Natural killer cell treated with Interleukin-12 subunit alpha and Interleukin-12 subunit beta and Interleukin-15 and Interleukin-18, amount 100 ng/mL, for 72 hours (primary cell): ENCODE results near the gene HOXA7. TPM values are rescaled to one million over a fixed set of nuclear protein-coding genes. Genes with fewer than 3 reads are reported as not detected.

Experiments used
- ATAC-seq, 2 donors: fragments of 150-1000 bp; cut with Tn5 transposase in 1 of 2; sonication (Bioruptor Pico), chemical (Tn5 transposase) in 1 of 2; 2 replicates each; pipeline ENCODE4 v1.10.0; 2021
- DNase-seq: peaks from one replicate; pipeline ENCODE4 v3.0.0; 2022; ENCODE audit warnings: low spot score
- H3K27ac Mint-ChIP-seq, 2 donors: 1 replicate in 1 of 2; 2 replicates in 1 of 2; pipeline ENCODE4 v1.8.0; 2022; ENCODE audit warnings: mixed read lengths in 2 of 2, mild to moderate bottlenecking in 1 of 2, moderate library complexity in 1 of 2
- H3K27me3 Mint-ChIP-seq, 2 donors: 1 replicate in 1 of 2; 2 replicates in 1 of 2; pipeline ENCODE4 v1.8.0; 2022; ENCODE audit warnings: mixed read lengths in 2 of 2
- H3K36me3 Mint-ChIP-seq: one replicate; pipeline ENCODE4 v1.8.0; 2022; ENCODE audit warnings: mixed read lengths
- H3K4me1 Mint-ChIP-seq, 2 donors: 1 replicate in 1 of 2; 2 replicates in 1 of 2; pipeline ENCODE4 v1.8.0; 2022; ENCODE audit warnings: low read depth in 2 of 2, mixed read lengths in 2 of 2, mild to moderate bottlenecking in 1 of 2
- H3K4me3 Mint-ChIP-seq: one replicate; pipeline ENCODE4 v1.8.0; 2022; ENCODE audit warnings: mixed read lengths
- H3K9me3 Mint-ChIP-seq: 2 replicates; pipeline ENCODE4 v1.8.0; 2022; ENCODE audit warnings: mixed read lengths
- total RNA-seq, 2 donors: library from RNA; stranded (reverse); gene quantifications; one replicate each; pipeline ENCODE4 v1.2.3, GENCODE V29; 2022

Gene HOXA7
- total RNA-seq, 2 donors from 2014 or later = 0.20 TPM; not detected in 1

GRCh38 chr7:27164367-27165088 is 8.1 kb upstream of the HOXA7 start:
- H3K27ac Mint-ChIP-seq = no peak overlapping the region
- H3K4me1 Mint-ChIP-seq = peaks cover 32% of the 10 kb centered on the region in 2 donors
- ATAC-seq (peak in 1 of 2 donors; percentile 4), DNase-seq (peak; percentile 56)
- H3K36me3 Mint-ChIP-seq = peaks cover 6% of the 10 kb centered on the region
- peaks cover 49 to 52% of the 10 kb centered on the region in 2 donors for H3K27me3 Mint-ChIP-seq
- H3K4me3 Mint-ChIP-seq = peak overlapping the region; percentile 71
- H3K9me3 Mint-ChIP-seq = no peaks in the 10 kb centered on the region

GRCh38 chr7:27164045-27164366 is 7.5 kb upstream of the HOXA7 start:
- H3K27ac Mint-ChIP-seq = no peak overlapping the region
- H3K36me3 Mint-ChIP-seq = peaks cover 6% of the 10 kb centered on the region
- ATAC-seq (no peak), DNase-seq (no peak)
- peak overlapping the region; percentile 71 for H3K4me3 Mint-ChIP-seq
- peaks cover 53 to 55% of the 10 kb centered on the region in 2 donors for H3K27me3 Mint-ChIP-seq
- H3K9me3 Mint-ChIP-seq = no peaks in the 10 kb centered on the region
- peaks cover 32 to 33% of the 10 kb centered on the region in 2 donors for H3K4me1 Mint-ChIP-seq

GRCh38 chr7:27163288-27164044 is 7.0 kb upstream of the HOXA7 start:
- Mint-ChIP-seq H3K4me3 (peak overlapping the region; percentile 71), H3K27me3 (peaks cover 51 to 55% of the 10 kb centered on the region in 2 donors), H3K36me3 (peaks cover 1% of the 10 kb centered on the region), H3K4me1 (peaks cover 27% of the 10 kb centered on the region in 2 donors), H3K9me3 (no peaks in the 10 kb centered on the region), H3K27ac (no peak overlapping the region)
- no peak for DNase-seq
- ATAC-seq = no peak

- peaks cover 32 to 33% of the 10 kb centered on the region in 2 donors for H3K4me1 Mint-ChIP-seq
- DNase-seq = no peak
- H3K36me3 Mint-ChIP-seq = no peaks in the 10 kb centered on the region
- no peak overlapping the region for H3K4me3 Mint-ChIP-seq
- H3K27me3 Mint-ChIP-seq = peaks cover 52 to 59% of the 10 kb centered on the region in 2 donors
- ATAC-seq = no peak
- H3K9me3 Mint-ChIP-seq = no peaks in the 10 kb centered on the region
- no peak overlapping the region for H3K27ac Mint-ChIP-seq
Observed at GRCh38 chr7:27162561-27163287, 6.2 kb upstream of the HOXA7 start.

- DNase-seq = no peak
- no peak overlapping the region for H3K27ac Mint-ChIP-seq
- peaks cover 30 to 31% of the 10 kb centered on the region in 2 donors for H3K4me1 Mint-ChIP-seq
- H3K9me3 Mint-ChIP-seq = no peaks in the 10 kb centered on the region
- H3K36me3 Mint-ChIP-seq = no peaks in the 10 kb centered on the region
- H3K4me3 Mint-ChIP-seq = no peak overlapping the region
- H3K27me3 Mint-ChIP-seq = peaks cover 53 to 59% of the 10 kb centered on the region in 2 donors
- no peak for ATAC-seq
Observed at GRCh38 chr7:27161721-27162560, 5.5 kb upstream of the HOXA7 start.

GRCh38 chr7:27161214-27161720 is 4.8 kb upstream of the HOXA7 start:
- DNase-seq (no peak), ATAC-seq (no peak)
- Mint-ChIP-seq H3K4me3 (peak overlapping the region; percentile 79), H3K36me3 (no peaks in the 10 kb centered on the region), H3K9me3 (no peaks in the 10 kb centered on the region), H3K4me1 (peaks cover 29 to 35% of the 10 kb centered on the region in 2 donors), H3K27me3 (peaks cover 54 to 56% of the 10 kb centered on the region in 2 donors), H3K27ac (no peak overlapping the region)

- no peak overlapping the region for H3K27ac Mint-ChIP-seq
- no peaks in the 10 kb centered on the region for H3K9me3 Mint-ChIP-seq
- H3K27me3 Mint-ChIP-seq = peaks cover 55% of the 10 kb centered on the region in 2 donors
- peaks cover 28 to 36% of the 10 kb centered on the region in 2 donors for H3K4me1 Mint-ChIP-seq
- ATAC-seq = peak; percentile 71 to 80
- peak; percentile 84 for DNase-seq
- no peaks in the 10 kb centered on the region for H3K36me3 Mint-ChIP-seq
- H3K4me3 Mint-ChIP-seq = peak overlapping the region; percentile 79
Observed at GRCh38 chr7:27160546-27161213, 4.2 kb upstream of the HOXA7 start.

- Mint-ChIP-seq H3K9me3 (no peaks in the 10 kb centered on the region), H3K4me1 (peaks cover 30 to 36% of the 10 kb centered on the region in 2 donors), H3K4me3 (peak overlapping the region; percentile 69), H3K36me3 (no peaks in the 10 kb centered on the region), H3K27me3 (peaks cover 56 to 58% of the 10 kb centered on the region in 2 donors), H3K27ac (no peak overlapping the region)
- peak; percentile 60 for DNase-seq
- peak; percentile 22 to 24 for ATAC-seq
Observed at GRCh38 chr7:27160145-27160545, 3.7 kb upstream of the HOXA7 start.

- Mint-ChIP-seq H3K4me1 (peaks cover 35 to 38% of the 10 kb centered on the region in 2 donors), H3K36me3 (no peaks in the 10 kb centered on the region), H3K27ac (no peak overlapping the region), H3K9me3 (no peaks in the 10 kb centered on the region), H3K4me3 (peak overlapping the region; percentile 69), H3K27me3 (peaks cover 58 to 64% of the 10 kb centered on the region in 2 donors)
- no peak for DNase-seq
- ATAC-seq = no peak
Observed at GRCh38 chr7:27159266-27160144, 3.0 kb upstream of the HOXA7 start.

GRCh38 chr7:27158436-27159265 is 2.2 kb upstream of the HOXA7 start:
- peaks cover 38 to 39% of the 10 kb centered on the region in 2 donors for H3K4me1 Mint-ChIP-seq
- no peak overlapping the region for H3K4me3 Mint-ChIP-seq

GRCh38 chr7:27157702-27158431 is 1.4 kb upstream of the HOXA7 start:
- Mint-ChIP-seq H3K9me3 (no peaks in the 10 kb centered on the region), H3K4me3 (no peak overlapping the region), H3K4me1 (peaks cover 35 to 42% of the 10 kb centered on the region in 2 donors), H3K36me3 (no peaks in the 10 kb centered on the region), H3K27ac (peak overlapping the region; percentile 0 to 67), H3K27me3 (peaks cover 61 to 66% of the 10 kb centered on the region in 2 donors)
- DNase-seq = peak; percentile 54
- ATAC-seq = no peak

More at GRCh38 chr7:27158436-27159265, 2.2 kb upstream of the HOXA7 start:
- peak; percentile 44 for DNase-seq
- no peaks in the 10 kb centered on the region for H3K36me3 Mint-ChIP-seq
- no peak overlapping the region for H3K27ac Mint-ChIP-seq
- H3K27me3 Mint-ChIP-seq = peaks cover 59 to 66% of the 10 kb centered on the region in 2 donors
- ATAC-seq = no peak
- no peaks in the 10 kb centered on the region for H3K9me3 Mint-ChIP-seq
